ENCODE measurements around the gene SCAP. TPM values are rescaled to one million over a fixed set of nuclear protein-coding genes. Genes with fewer than 3 reads are reported as not detected.

The SCAP gene
- total and polyA plus RNA-seq, 2 of the 4 experiments (the other 2 are of a cell fraction) = 25.3 to 34.6 TPM

GRCh38 chr3:47411696-47412452, 63.9 kb downstream of the SCAP start:
- peak overlapping the region; percentile 17 for H2AFZ ChIP-seq (replicated peaks; ENCODE audit: low read length, poor library complexity)
- H3K23ac ChIP-seq (ENCODE audit: low read depth, low read length) = no peak overlapping the region
- no peak overlapping the region for H3K4me2 ChIP-seq (ENCODE audit: low read depth, low read length)
- ChIA-PET CTCF (no interaction called here), POLR2A (ENCODE audit: unreplicated experiment) (no interaction called here)
- H3K36me3 ChIP-seq (ENCODE audit: control insufficient read depth, insufficient read depth, low read length) = peaks cover 77% of the 10 kb centered on the region
- H4K8ac ChIP-seq (ENCODE audit: low read depth in 2 of 2, low read length in 2 of 2) = no peak overlapping the region
- H3K18ac ChIP-seq (ENCODE audit: low read depth, low read length) = no peak overlapping the region
- H2AK5ac ChIP-seq (ENCODE audit: low read depth, low read length) = no peak overlapping the region
- no peak overlapping the region for H4K5ac ChIP-seq (ENCODE audit: low read depth, low read length)
- H4K91ac ChIP-seq (ENCODE audit: insufficient read depth, low read depth, low read length) = no peak overlapping the region
- intact Hi-C loops (cut with micrococcal nuclease) (no loop called here), in situ Hi-C loops (cut with MboI; ENCODE audit: low sequenced_read_pairs) (no loop called here), dilution Hi-C loops (cut with HindIII; ENCODE audit: low sequenced_read_pairs, unreplicated experiment) (no loop called here)
- TF ChIP-seq RCOR1 (IDR thresholded peaks at IDR 0.05; ENCODE audit: insufficient replicate concordance, low read length) (no peak), MAZ (IDR thresholded peaks at IDR 0.05; ENCODE audit: borderline replicate concordance, low read depth, low read length) (no peak), SMC3 (IDR thresholded peaks at IDR 0.05; ENCODE audit: low read depth, low read length) (no peak), MAFK (IDR thresholded peaks at IDR 0.05; ENCODE audit: low read depth, low read length) (no peak), CHD1 (IDR thresholded peaks at IDR 0.05; ENCODE audit: low read depth, low read length) (no peak), BHLHE40 (IDR thresholded peaks at IDR 0.05; ENCODE audit: low read depth, low read length) (no peak), CEBPB (IDR thresholded peaks at IDR 0.05; ENCODE audit: low read depth, low read length) (no peak), POLR2A (IDR thresholded peaks at IDR 0.05; ENCODE audit: low read depth, low read length) (no peak), FOS (IDR thresholded peaks at IDR 0.05; ENCODE audit: low read depth, low read length) (no peak)
- TF ChIP-seq, protein P1, sequence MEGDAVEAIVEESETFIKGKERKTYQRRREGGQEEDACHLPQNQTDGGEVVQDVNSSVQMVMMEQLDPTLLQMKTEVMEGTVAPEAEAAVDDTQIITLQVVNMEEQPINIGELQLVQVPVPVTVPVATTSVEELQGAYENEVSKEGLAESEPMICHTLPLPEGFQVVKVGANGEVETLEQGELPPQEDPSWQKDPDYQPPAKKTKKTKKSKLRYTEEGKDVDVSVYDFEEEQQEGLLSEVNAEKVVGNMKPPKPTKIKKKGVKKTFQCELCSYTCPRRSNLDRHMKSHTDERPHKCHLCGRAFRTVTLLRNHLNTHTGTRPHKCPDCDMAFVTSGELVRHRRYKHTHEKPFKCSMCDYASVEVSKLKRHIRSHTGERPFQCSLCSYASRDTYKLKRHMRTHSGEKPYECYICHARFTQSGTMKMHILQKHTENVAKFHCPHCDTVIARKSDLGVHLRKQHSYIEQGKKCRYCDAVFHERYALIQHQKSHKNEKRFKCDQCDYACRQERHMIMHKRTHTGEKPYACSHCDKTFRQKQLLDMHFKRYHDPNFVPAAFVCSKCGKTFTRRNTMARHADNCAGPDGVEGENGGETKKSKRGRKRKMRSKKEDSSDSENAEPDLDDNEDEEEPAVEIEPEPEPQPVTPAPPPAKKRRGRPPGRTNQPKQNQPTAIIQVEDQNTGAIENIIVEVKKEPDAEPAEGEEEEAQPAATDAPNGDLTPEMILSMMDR (conservative IDR thresholded peaks at IDR 0.05; ENCODE audit: low read depth, low read length) = no peak
- ATAC-seq (ENCODE audit: low read depth) (no peak), DNase-seq (no peak)
- WGBS, 2 experiments (ENCODE audit: extremely low coverage in 2 of 2, insufficient read length in 1 of 2) = 96% methylated on average over 10 of the region's 24 CpGs; no CpG with 5 or more reads in 1 of the 2 experiments
- BruUV-seq (replicated peaks) = no TSS peak
- no peak overlapping the region for H3K27ac ChIP-seq (ENCODE audit: insufficient read depth, low read length)
- no peaks in the 10 kb centered on the region for H3K9me1 ChIP-seq (ENCODE audit: insufficient read depth, low read length)
- H3K27me3 ChIP-seq (ENCODE audit: control insufficient read depth, insufficient read depth, low read length) = no peaks in the 10 kb centered on the region
- no peaks in the 10 kb centered on the region for H3K9me3 ChIP-seq (ENCODE audit: control insufficient read depth, insufficient read depth, low read length)
- H3K4ac ChIP-seq (ENCODE audit: low read depth, low read length) = no peak overlapping the region
- H2BK120ac ChIP-seq (ENCODE audit: low read depth, low read length) = no peak overlapping the region
- H3K79me1 ChIP-seq (ENCODE audit: low read depth in 1 of 2, low read length in 2 of 2) = peaks cover 4 to 9% of the 10 kb centered on the region in 2 experiments; a peak in 2 of 4 replicates
- H2BK15ac ChIP-seq (ENCODE audit: low read depth, low read length) = no peak overlapping the region
- H2BK20ac ChIP-seq (ENCODE audit: low read depth, low read length) = no peak overlapping the region
- peaks cover 21% of the 10 kb centered on the region for H4K20me1 ChIP-seq (ENCODE audit: insufficient read depth, low read length)
- no peak overlapping the region for H3K56ac ChIP-seq (ENCODE audit: extremely low read depth, insufficient read depth, low read length)
- no peak overlapping the region for H2BK5ac ChIP-seq (ENCODE audit: low read depth, low read length, poor library complexity, severe bottlenecking)
- no peak overlapping the region for H3K14ac ChIP-seq (replicated peaks; ENCODE audit: low read depth, low read length)
- no peaks in the 10 kb centered on the region for H3K4me1 ChIP-seq (ENCODE audit: control insufficient read depth, insufficient read depth, low read length)
- H3K9ac ChIP-seq (ENCODE audit: low read depth, low read length) = no peak overlapping the region
- no peak overlapping the region for H2AK9ac ChIP-seq (replicated peaks; ENCODE audit: low read depth, low read length, poor library complexity)
- no peak overlapping the region for H3K4me3 ChIP-seq (ENCODE audit: insufficient read depth, low read depth, low read length)

Data from IMR-90 (cell line).